Measurements from ENCODE around the gene TVP23A. TPM values are rescaled to one million over a fixed set of nuclear protein-coding genes. Genes with fewer than 3 reads are reported as not detected.

TVP23A gene
- total and polyA plus RNA-seq, 8 donors: 0.05 to 0.34 (median 0.16) TPM; not detected in 3

DNA sequence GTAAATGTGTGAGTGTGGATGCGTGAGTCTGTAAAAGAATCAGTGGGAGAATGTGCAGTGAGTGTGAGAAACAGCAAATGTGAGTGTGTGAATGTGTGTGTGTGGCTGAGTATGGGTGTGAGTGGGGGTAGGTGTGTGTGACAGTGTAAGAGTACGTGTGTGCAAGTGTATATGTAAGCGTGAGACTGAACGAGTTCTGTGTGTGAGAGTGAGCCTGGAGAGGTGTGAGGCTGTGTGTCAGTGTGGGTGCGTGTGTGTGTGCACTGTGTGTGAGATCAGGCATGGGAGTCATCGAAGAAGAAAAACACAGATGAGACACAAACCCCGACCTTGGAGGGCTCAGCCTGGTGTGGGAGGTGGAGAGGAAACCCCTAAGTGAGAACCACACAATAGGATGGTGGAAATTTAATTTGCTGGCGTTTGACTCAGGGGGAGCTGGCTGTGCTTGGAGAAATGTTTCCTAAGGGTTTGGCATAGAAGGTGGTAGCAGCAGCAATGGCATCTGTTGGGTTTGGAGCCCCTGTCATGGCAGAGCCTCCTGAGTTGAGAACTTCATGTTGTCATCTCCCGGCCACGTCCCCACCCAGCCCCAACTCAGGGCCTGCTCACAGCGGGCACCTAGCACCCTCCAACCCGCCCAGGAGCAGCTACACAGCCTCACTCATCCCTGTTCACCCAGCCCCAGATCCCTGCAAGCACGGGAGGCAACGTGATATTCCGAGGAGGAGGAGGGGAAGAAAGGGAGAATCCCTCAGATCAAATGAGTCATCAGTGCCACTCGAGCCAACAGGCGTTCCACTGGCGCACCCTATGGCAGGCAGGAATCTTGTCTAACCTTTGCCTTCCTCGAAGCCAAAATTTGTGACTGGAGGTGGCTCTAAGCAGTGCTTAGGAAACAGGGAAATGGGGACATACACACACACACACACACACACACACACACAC, 89.2 kb downstream of the TVP23A start:
- no peaks in the 10 kb centered on the region for H3K4me1 ChIP-seq
- FAIRE-seq: no peak
- 77 to 85% methylated on average over 19 of the region's 19 CpGs for WGBS, 2 donors
- H3K27me3 ChIP-seq: no peaks in the 10 kb centered on the region
- no peaks in the 10 kb centered on the region for H3K36me3 ChIP-seq
- peak in 1 of 4 donors; percentile 55 for ATAC-seq
- TF ChIP-seq, protein P1, sequence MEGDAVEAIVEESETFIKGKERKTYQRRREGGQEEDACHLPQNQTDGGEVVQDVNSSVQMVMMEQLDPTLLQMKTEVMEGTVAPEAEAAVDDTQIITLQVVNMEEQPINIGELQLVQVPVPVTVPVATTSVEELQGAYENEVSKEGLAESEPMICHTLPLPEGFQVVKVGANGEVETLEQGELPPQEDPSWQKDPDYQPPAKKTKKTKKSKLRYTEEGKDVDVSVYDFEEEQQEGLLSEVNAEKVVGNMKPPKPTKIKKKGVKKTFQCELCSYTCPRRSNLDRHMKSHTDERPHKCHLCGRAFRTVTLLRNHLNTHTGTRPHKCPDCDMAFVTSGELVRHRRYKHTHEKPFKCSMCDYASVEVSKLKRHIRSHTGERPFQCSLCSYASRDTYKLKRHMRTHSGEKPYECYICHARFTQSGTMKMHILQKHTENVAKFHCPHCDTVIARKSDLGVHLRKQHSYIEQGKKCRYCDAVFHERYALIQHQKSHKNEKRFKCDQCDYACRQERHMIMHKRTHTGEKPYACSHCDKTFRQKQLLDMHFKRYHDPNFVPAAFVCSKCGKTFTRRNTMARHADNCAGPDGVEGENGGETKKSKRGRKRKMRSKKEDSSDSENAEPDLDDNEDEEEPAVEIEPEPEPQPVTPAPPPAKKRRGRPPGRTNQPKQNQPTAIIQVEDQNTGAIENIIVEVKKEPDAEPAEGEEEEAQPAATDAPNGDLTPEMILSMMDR (IDR thresholded peaks at IDR 0.05): no peak
- DNase-seq: no peak
- H3K9me3 ChIP-seq: no peaks in the 10 kb centered on the region
- intact Hi-C loops (cut with DNase I): no loop called here
- no peak overlapping the region for H3K27ac ChIP-seq
- H3K4me3 ChIP-seq: no peak overlapping the region

DNA sequence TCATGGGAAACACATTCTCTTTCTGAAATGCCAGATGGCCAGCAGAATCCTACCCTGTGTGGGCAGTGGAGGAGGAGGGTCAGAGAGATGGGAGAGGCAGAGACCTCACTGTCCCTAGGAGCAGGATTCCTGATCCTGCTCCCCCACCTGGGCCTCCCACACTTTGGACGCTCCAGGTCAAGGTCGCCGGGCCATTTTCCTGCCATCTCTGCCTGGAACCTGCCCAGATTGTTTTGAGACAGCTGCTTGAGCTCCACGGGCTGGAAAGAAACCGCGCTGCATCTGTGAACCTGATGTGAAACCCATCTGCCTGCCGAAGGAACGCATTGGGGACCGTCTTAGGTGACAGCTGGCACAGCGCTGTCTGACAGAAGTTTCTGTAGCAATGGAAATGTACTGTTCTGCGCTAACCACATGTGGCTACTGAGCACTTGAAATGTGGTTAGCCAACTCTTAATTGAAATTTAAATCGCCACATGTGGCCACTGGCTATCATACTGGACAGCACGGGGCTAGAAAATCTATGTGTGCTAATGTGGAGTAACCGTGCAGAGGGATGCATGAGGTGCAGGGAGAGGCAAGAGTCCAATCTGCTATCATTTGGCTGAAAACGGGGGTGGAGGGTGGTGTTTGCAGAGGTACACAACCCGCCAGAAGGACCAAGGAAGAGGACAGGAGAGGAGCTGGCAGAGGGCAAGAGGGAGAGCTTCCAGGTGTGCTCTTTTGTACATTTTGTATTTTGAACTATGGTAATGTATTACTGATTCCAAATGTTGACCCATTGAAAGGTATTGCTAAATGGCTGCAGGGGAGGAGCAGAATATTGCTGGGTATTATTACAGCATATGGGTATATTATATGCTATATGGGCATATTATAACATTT, 90.3 kb downstream of the TVP23A start:
- H3K9me3 ChIP-seq: no peaks in the 10 kb centered on the region
- DNase-seq (no peak), FAIRE-seq (no peak), ATAC-seq (peak in 2 of 4 donors; percentile 38 to 44)
- WGBS, 2 donors: 33 to 39% methylated on average over 16 of the region's 16 CpGs
- H3K4me3 ChIP-seq: no peak overlapping the region
- H3K27ac ChIP-seq: no peak overlapping the region
- H3K4me1 ChIP-seq: no peaks in the 10 kb centered on the region
- TF ChIP-seq, protein P1 (IDR thresholded peaks at IDR 0.05): no peak
- H3K36me3 ChIP-seq: no peaks in the 10 kb centered on the region
- H3K27me3 ChIP-seq: no peaks in the 10 kb centered on the region
- intact Hi-C loops (cut with DNase I): no loop called here

Other genes with a start within 250 kb of the TVP23A start
- 10 to 100 TPM in 1 of 6 donors, 1 to 10 TPM in 5; 9.0 to 13.0 (median 9.3) TPM for gene EMP2, start 238.2 kb downstream of the TVP23A start, total RNA-seq
- gene EMP2, start 238.2 kb downstream of the TVP23A start, polyA plus RNA-seq: 10 to 100 TPM in 1 of 2 donors, 1 to 10 TPM in 1; 5.5 to 13.7 TPM
- 1 to 10 TPM in 1 of 6 donors, under 1 TPM in 4, not detected in 1; 0.17 to 1.1 (median 0.19) TPM for gene TEKT5, start 123.9 kb downstream of the TVP23A start, total RNA-seq
- under 1 TPM; 0.26 to 0.57 TPM for gene TEKT5, start 123.9 kb downstream of the TVP23A start, polyA plus RNA-seq
- 10 to 100 TPM; 14.6 to 24.7 (median 20.7) TPM for gene NUBP1, start 75.0 kb downstream of the TVP23A start, total RNA-seq
- gene NUBP1, start 75.0 kb downstream of the TVP23A start, polyA plus RNA-seq: 10 to 100 TPM; 30.2 to 32.1 TPM
- 10 to 100 TPM in 2 of 6 donors, 1 to 10 TPM in 4; 1.8 to 39.7 (median 3.7) TPM for gene CIITA, start 58.4 kb upstream of the TVP23A start, total RNA-seq
- gene CIITA, start 58.4 kb upstream of the TVP23A start, polyA plus RNA-seq: 1 to 10 TPM; 6.5 to 8.6 TPM
- 10 to 100 TPM; 12.0 to 22.6 (median 16.8) TPM for gene DEXI, start 123.7 kb upstream of the TVP23A start, total RNA-seq
- 10 to 100 TPM; 14.4 to 21.4 TPM for gene DEXI, start 123.7 kb upstream of the TVP23A start, polyA plus RNA-seq
- 10 to 100 TPM in 4 of 6 donors, 1 to 10 TPM in 2; 9.7 to 17.2 (median 10.7) TPM for gene CLEC16A, start 125.8 kb upstream of the TVP23A start, total RNA-seq
- 10 to 100 TPM in 1 of 2 donors, 1 to 10 TPM in 1; 8.1 to 11.7 TPM for gene CLEC16A, start 125.8 kb upstream of the TVP23A start, polyA plus RNA-seq